Thyroid gland (tissue), 4 donors: ENCODE measurements around the gene ZBTB1. TPM values are rescaled to one million over a fixed set of nuclear protein-coding genes. Genes with fewer than 3 reads are reported as not detected.
"Not testable (repeated sequence)": the region's sequence is repeated elsewhere in the genome, so short reads cannot be mapped to it uniquely, and the experiment has no call there.

Experiments
- DNase-seq, 2 donors: peaks; one replicate each; pipeline ENCODE4 v3.0.0-alpha.2; 2019
- H3K27ac ChIP-seq, 3 donors: fragments of 200-600 bp; sonication (generic); 1 replicate in 2 of 3; 2 replicates in 1 of 3; pipeline ENCODE4 v1.5.1; 2016 to 2019; ENCODE audit warnings: mild to moderate bottlenecking in 1 of 3, moderate library complexity in 1 of 3
- H3K27me3 ChIP-seq: fragments of 200-600 bp; sonication (generic); one replicate; pipeline ENCODE4 v1.5.1; 2019
- H3K36me3 ChIP-seq, 2 donors: fragments of 200-600 bp; sonication (generic); one replicate each; pipeline ENCODE4 v1.5.1; 2016 to 2019
- H3K4me1 ChIP-seq, 2 donors: fragments of 200-600 bp; sonication (generic); one replicate each; pipeline ENCODE4 v1.5.1; 2017 to 2019
- H3K4me3 ChIP-seq, 3 donors: fragments of 200-600 bp; sonication (generic); replicated peaks in 1 of 3; 1 replicate in 2 of 3; 2 replicates in 1 of 3; pipeline ENCODE4 v1.5.1; 2016; ENCODE audit warnings: mild to moderate bottlenecking in 1 of 3
- H3K9me3 ChIP-seq: fragments of 200-600 bp; sonication (generic); one replicate; pipeline ENCODE4 v1.5.1; 2017
- POLR2A ChIP-seq, 2 donors: fragments of 450-650 bp; IDR thresholded peaks; one replicate each; pipeline ENCODE4 v1.6.1; 2017; ENCODE audit warnings: antibody characterized with exemption in 2 of 2, mild to moderate bottlenecking in 2 of 2, moderate library complexity in 1 of 2
- WGBS, 2 donors: methylation state at CpG; one replicate each; pipeline ENCODE4 v1.1.5; 2017; 5-methylcytosine and 5-hydroxymethylcytosine counted together
- intact Hi-C: fragments of 100-400 bp; cut with DNase I; formaldehyde crosslinking; loops from one replicate; pipeline ENCODE4 v1.15.1; 2023
- total RNA-seq, 4 donors: library from RNA; depleted of rRNA; stranded (reverse); fragments of >200 nt; gene quantifications; one replicate each; pipeline ENCODE4 v1.2.3, GENCODE V29; 2016
- TF ChIP-seq, protein P1 (sequence below), 6 experiments: fragments of 200-600 bp in 3 of 6; fragments of 450-650 bp in 3 of 6; sonication (generic) in 3 of 6; IDR thresholded peaks; one replicate each; pipeline ENCODE4 v1.5.1; 2016 to 2019; ENCODE audit warnings: antibody characterized with exemption in 6 of 6, mild to moderate bottlenecking in 2 of 6, inconsistent platforms in 1 of 6, moderate library complexity in 1 of 6

Gene ZBTB1
- total RNA-seq, 4 donors from 2014 or later: 44.5 to 72.0 (median 55.9) TPM

DNA sequence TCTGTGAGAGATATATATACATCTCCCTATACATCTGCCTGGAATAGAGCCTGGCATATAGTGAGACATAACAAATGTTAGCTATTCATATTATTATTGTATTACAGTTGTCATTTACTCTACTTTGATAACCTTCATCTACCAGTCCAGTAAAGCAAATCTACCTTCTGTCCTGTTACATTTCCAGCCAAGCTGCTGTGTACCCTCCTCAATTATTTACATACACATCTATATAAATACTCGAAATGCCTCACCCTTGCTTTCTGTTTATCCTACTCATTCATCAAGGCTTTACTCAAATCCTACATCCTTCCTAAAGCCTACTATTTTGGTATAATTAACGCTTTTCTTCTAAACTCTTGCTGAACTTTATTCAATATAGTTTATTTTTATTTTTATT lies 8.7 kb downstream of the ZBTB1 start:
- no peak for TF ChIP-seq POLR2A (IDR thresholded peaks at IDR 0.05)
- TF ChIP-seq, protein P1, sequence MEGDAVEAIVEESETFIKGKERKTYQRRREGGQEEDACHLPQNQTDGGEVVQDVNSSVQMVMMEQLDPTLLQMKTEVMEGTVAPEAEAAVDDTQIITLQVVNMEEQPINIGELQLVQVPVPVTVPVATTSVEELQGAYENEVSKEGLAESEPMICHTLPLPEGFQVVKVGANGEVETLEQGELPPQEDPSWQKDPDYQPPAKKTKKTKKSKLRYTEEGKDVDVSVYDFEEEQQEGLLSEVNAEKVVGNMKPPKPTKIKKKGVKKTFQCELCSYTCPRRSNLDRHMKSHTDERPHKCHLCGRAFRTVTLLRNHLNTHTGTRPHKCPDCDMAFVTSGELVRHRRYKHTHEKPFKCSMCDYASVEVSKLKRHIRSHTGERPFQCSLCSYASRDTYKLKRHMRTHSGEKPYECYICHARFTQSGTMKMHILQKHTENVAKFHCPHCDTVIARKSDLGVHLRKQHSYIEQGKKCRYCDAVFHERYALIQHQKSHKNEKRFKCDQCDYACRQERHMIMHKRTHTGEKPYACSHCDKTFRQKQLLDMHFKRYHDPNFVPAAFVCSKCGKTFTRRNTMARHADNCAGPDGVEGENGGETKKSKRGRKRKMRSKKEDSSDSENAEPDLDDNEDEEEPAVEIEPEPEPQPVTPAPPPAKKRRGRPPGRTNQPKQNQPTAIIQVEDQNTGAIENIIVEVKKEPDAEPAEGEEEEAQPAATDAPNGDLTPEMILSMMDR (IDR thresholded peaks at IDR 0.05): no peak
- Histone ChIP-seq H3K4me3 (no peak overlapping the region), H3K27me3 (no peaks in the 10 kb centered on the region), H3K9me3 (no peaks in the 10 kb centered on the region), H3K27ac (no peak overlapping the region), H3K36me3 (no peaks in the 10 kb centered on the region), H3K4me1 (peaks cover 58 to 66% of the 10 kb centered on the region in 2 donors)
- 90 to 91% methylated on average over 2 of the region's 2 CpGs for WGBS, 2 donors
- intact Hi-C loops: no loop called here
- DNase-seq: no peak

DNA sequence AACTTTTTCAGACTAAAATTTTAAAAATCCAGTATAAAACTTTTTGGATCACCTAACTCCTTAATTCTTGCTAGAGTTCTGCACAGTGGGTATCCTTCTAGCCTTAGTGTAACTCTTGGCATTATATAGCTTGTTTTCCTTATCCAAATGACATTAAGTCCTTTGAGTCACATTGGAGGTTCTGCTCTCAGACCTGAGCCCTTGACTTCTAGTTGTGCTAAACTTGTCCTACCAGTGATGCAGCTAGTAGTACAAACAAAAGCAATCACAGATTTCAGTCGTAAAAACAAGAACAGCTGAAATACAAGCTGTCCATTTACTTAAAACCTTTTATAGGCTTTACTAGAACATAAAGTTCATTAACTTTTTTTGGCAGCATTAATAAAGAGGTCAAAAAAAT lies 10.5 kb downstream of the ZBTB1 start:
- H3K4me1 ChIP-seq: peaks cover 57 to 58% of the 10 kb centered on the region in 2 donors
- peak overlapping the region; percentile 50 to 79 (median 74) for H3K27ac ChIP-seq
- TF ChIP-seq POLR2A (IDR thresholded peaks at IDR 0.05): peak in 1 of 2 donors; percentile 34
- TF ChIP-seq, protein P1 (IDR thresholded peaks at IDR 0.05): no peak
- H3K27me3 ChIP-seq: no peaks in the 10 kb centered on the region
- WGBS, 2 donors: 20 to 28% methylated on average over 1 of the region's 1 CpG
- no peaks in the 10 kb centered on the region for H3K36me3 ChIP-seq
- DNase-seq: peak; percentile 42 to 45
- intact Hi-C loops: no loop called here
- H3K4me3 ChIP-seq: no peak overlapping the region
- no peaks in the 10 kb centered on the region for H3K9me3 ChIP-seq

DNA sequence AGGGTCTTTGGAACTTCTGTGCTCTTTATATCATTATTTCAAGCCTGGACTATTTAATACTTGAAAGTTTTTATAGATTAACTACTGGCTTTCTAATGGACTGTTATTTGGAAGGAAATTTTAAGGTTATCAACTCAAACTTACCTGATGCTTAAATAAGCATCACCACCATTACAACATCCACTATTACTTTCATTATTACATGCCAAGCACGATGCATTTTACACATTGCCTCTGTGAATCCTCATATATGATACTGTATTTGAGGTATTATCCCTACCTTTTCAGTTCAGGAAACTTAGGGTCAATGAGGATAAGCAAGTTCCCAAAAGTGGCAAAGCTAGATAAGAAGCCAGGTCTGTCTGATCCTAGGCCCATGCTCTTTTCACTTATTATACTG lies 12.4 kb downstream of the ZBTB1 start:
- H3K4me1 ChIP-seq: peaks cover 38 to 44% of the 10 kb centered on the region in 2 donors
- intact Hi-C loops: no loop called here

DNA sequence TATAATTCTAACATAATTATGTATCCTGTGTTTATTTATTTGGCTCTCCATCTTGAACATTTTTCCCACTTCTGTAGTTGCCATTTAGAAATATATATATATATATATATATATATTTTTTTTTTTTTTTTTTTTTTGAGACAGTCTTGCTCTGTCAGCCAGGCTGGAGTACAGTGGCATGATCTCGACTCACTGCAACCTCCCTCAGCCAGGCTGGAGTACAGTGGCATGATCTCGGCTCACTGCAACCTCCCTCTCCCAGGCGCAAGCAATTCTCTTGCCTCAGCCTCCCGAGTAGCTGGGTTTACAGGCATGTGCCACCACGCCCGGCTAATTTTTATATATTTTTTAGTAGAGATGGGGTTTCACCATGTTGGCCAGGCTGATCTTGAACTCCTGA lies 13.1 kb downstream of the ZBTB1 start:
- Histone ChIP-seq H3K27ac (peak overlapping the region in 1 of 3 donors; percentile 43), H3K4me1 (peaks cover 31 to 38% of the 10 kb centered on the region in 2 donors)
- DNase-seq, H3K36me3 ChIP-seq, H3K4me3 ChIP-seq, intact Hi-C loops, H3K9me3 ChIP-seq, H3K27me3 ChIP-seq: not testable (repeated sequence)
- 85 to 94% methylated on average over 6 of the region's 6 CpGs for WGBS, 2 donors

More for the DNA sequence above, 12.4 kb downstream of the ZBTB1 start:
- no peaks in the 10 kb centered on the region for H3K27me3 ChIP-seq
- H3K4me3 ChIP-seq: no peak overlapping the region
- DNase-seq: no peak
- 79 to 92% methylated on average over 1 of the region's 1 CpG for whole genome bisulfite sequencing, 2 donors
- H3K27ac ChIP-seq: peak overlapping the region in 2 of 3 donors; percentile 4 to 30
- TF ChIP-seq, protein P1 (IDR thresholded peaks at IDR 0.05): no peak
- TF ChIP-seq POLR2A (IDR thresholded peaks at IDR 0.05): no peak
- peaks cover 0 to 3% of the 10 kb centered on the region in 2 donors for H3K36me3 ChIP-seq
- no peaks in the 10 kb centered on the region for H3K9me3 ChIP-seq

DNA sequence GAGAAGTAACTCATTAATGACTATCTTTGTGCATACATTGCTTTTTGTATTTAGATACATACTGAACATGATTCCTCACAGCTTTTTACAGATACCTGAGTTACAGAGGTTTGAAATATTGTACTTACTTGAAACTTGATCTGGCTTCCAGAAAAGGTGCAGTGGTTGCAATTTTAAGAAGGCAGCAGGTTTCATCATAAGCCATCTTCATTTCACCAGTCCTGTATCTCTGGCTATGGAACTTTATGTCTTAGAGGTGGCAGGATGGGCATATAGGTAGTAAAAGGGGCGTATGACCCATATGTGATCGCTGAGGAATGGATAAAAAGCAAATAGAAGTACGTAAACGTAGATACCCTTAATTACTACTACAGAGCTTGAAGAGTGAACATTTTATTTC lies 13.7 kb downstream of the ZBTB1 start:
- no peak for DNase-seq
- peak overlapping the region in 1 of 3 donors; percentile 43 for H3K27ac ChIP-seq
- 79 to 93% methylated on average over 4 of the region's 4 CpGs for WGBS, 2 donors
- TF ChIP-seq POLR2A (IDR thresholded peaks at IDR 0.05): no peak
- TF ChIP-seq, protein P1 (IDR thresholded peaks at IDR 0.05): no peak
- no peaks in the 10 kb centered on the region for H3K27me3 ChIP-seq
- no peaks in the 10 kb centered on the region for H3K9me3 ChIP-seq
- H3K36me3 ChIP-seq: peaks cover 3 to 12% of the 10 kb centered on the region in 2 donors
- peaks cover 28 to 35% of the 10 kb centered on the region in 2 donors for H3K4me1 ChIP-seq
- intact Hi-C loops: no loop called here
- H3K4me3 ChIP-seq: no peak overlapping the region
